H1 (cell line): Measurements from ENCODE around the gene SELENOK. TPM values are rescaled to one million over a fixed set of nuclear protein-coding genes. Genes with fewer than 3 reads are reported as not detected.

ENCODE experiments used
- ASH2L ChIP-seq: fragments of 200-600, 300-600 bp; sonication (generic); IDR thresholded peaks from one replicate; pipeline ENCODE4 v1.7.1; 2017; ENCODE audit warnings: low read length
- EGR1 ChIP-seq: IDR thresholded peaks from 2 replicates; pipeline ENCODE4 v1.6.1; 2011; ENCODE audit warnings: low read depth, low read length, borderline replicate concordance
- FOSL1 ChIP-seq: IDR thresholded peaks from 2 replicates; pipeline ENCODE4 v1.6.1; 2011; ENCODE audit warnings: mild to moderate bottlenecking, low read depth, low read length, moderate library complexity; ENCODE audit not compliant: insufficient read depth
- GABPA ChIP-seq: IDR thresholded peaks from 2 replicates; pipeline ENCODE4 v1.6.1; 2011; ENCODE audit warnings: mild to moderate bottlenecking, low read length, moderate library complexity, borderline replicate concordance; ENCODE audit not compliant: insufficient read depth
- HDAC2 ChIP-seq, 2 experiments: fragments of 300-600 bp in 1 of 2; sonication (generic) in 1 of 2; IDR thresholded peaks; 2 replicates each; pipeline ENCODE4 v1.6.1; 2011 to 2012; ENCODE audit warnings: low read depth in 2 of 2, low read length in 2 of 2, mild to moderate bottlenecking in 2 of 2, moderate library complexity in 2 of 2, borderline replicate concordance in 1 of 2, inconsistent platforms in 1 of 2
- JUN ChIP-seq: IDR thresholded peaks from 2 replicates; pipeline ENCODE4 v1.6.1; 2011; ENCODE audit warnings: low read depth, mild to moderate bottlenecking, improper control_type of control experiment, low read length
- KDM4A ChIP-seq: IDR thresholded peaks from one replicate; pipeline ENCODE4 v1.7.1; 2012; ENCODE audit warnings: low read depth, mild to moderate bottlenecking, moderate library complexity, low read length, inconsistent platforms; ENCODE audit not compliant: severe bottlenecking
- KDM5A ChIP-seq: fragments of 200-600 bp; IDR thresholded peaks from 2 replicates; pipeline ENCODE4 v1.7.1; 2012; ENCODE audit warnings: mild to moderate bottlenecking, low read length, inconsistent platforms, mixed read lengths
- NRF1 ChIP-seq: IDR thresholded peaks from 2 replicates; pipeline ENCODE4 v1.6.1; 2011; ENCODE audit warnings: mild to moderate bottlenecking, low read depth, low read length, improper control_type of control experiment
- POLR2AphosphoS5 ChIP-seq: IDR thresholded peaks from 2 replicates; pipeline ENCODE4 v1.6.1; 2011; ENCODE audit warnings: low read depth, low read length
- RFX5 ChIP-seq: IDR thresholded peaks from 2 replicates; pipeline ENCODE4 v1.6.1; 2011; ENCODE audit warnings: low read depth, low read length, improper control_type of control experiment, borderline replicate concordance
- RXRA ChIP-seq: IDR thresholded peaks from 2 replicates; pipeline ENCODE4 v1.6.1; 2011; ENCODE audit warnings: low read depth, mild to moderate bottlenecking, low read length, moderate library complexity; ENCODE audit not compliant: insufficient read depth
- SIRT6 ChIP-seq: IDR thresholded peaks from one replicate; pipeline ENCODE4 v1.7.1; 2012; ENCODE audit warnings: low read length, inconsistent platforms
- SUZ12 ChIP-seq: fragments of 200-600 bp; sonication (generic); IDR thresholded peaks from 2 replicates; pipeline ENCODE4 v1.6.1; 2012; ENCODE audit warnings: mild to moderate bottlenecking, inconsistent platforms, low read length, moderate library complexity, mixed read lengths
- TAF7 ChIP-seq: optimal IDR thresholded peaks from 2 replicates; pipeline ENCODE3; 2011; ENCODE audit warnings: low read depth, mild to moderate bottlenecking, inconsistent platforms, low read length, moderate library complexity, borderline replicate concordance
- TCF12 ChIP-seq: IDR thresholded peaks from 2 replicates; pipeline ENCODE4 v1.6.1; 2011; ENCODE audit warnings: low read depth, mild to moderate bottlenecking, low read length
- TEAD4 ChIP-seq: IDR thresholded peaks from 2 replicates; pipeline ENCODE4 v1.6.1; 2012; ENCODE audit warnings: low read depth, low read length, inconsistent platforms, mixed read lengths
- ZNF274 ChIP-seq: IDR thresholded peaks from 2 replicates; pipeline ENCODE4 v1.7.0; 2012; ENCODE audit warnings: low read length, borderline replicate concordance; ENCODE audit errors: extremely low read depth
- polyA plus RNA-seq, 7 experiments: library from polyadenylated mRNA; depleted of rRNA in 3 of 7; stranded (reverse) in 5 of 7; unstranded in 2 of 7; fragments of >200 nt in 5 of 7; fragments of 200-250 nt in 2 of 7; gene quantifications; 1 replicate in 5 of 7; 2 replicates in 1 of 7; 4 replicates in 1 of 7; pipeline versions ENCODE4 v1.2.1 to v1.2.3, GENCODE V29; 2011 to 2013; ENCODE audit warnings: missing spikeins in 2 of 7, mixed read lengths in 2 of 7
- total RNA-seq: library from RNA; stranded (reverse); fragmentation: NEBNext Ultra II Directional; extraction: Animal tissue kit (Norgen Biotek cat#: 25700); gene quantifications from 2 replicates; pipeline ENCODE4 v1.2.1, GENCODE V29; 2021
- TF ChIP-seq, protein P1 (sequence below): IDR thresholded peaks from 2 replicates; pipeline ENCODE4 v1.6.1; 2012; ENCODE audit warnings: inconsistent platforms
- TF ChIP-seq, protein P2 (sequence below), 3 experiments: IDR thresholded peaks; 1 replicate in 2 of 3; 2 replicates in 1 of 3; pipeline versions ENCODE4 v1.5.1 to v1.6.1; 2011; ENCODE audit warnings: low read length in 3 of 3, mild to moderate bottlenecking in 3 of 3, inconsistent platforms in 2 of 3, low read depth in 1 of 3, moderate library complexity in 1 of 3; ENCODE audit not compliant: insufficient read depth in 1 of 3; ENCODE audit errors: control extremely low read depth in 1 of 3
- TF ChIP-seq, protein P3 (sequence below): IDR thresholded peaks from 2 replicates; pipeline ENCODE4 v1.6.1; 2012; ENCODE audit warnings: inconsistent platforms

The SELENOK gene
- total and polyA plus RNA-seq, 2 of the 8 experiments (the other 6 are each of a cell fraction or from before 2014, with no cell fraction given) = 26.9 to 40.2 TPM

- TF ChIP-seq RFX5 = no peak
- TF ChIP-seq, protein P1, sequence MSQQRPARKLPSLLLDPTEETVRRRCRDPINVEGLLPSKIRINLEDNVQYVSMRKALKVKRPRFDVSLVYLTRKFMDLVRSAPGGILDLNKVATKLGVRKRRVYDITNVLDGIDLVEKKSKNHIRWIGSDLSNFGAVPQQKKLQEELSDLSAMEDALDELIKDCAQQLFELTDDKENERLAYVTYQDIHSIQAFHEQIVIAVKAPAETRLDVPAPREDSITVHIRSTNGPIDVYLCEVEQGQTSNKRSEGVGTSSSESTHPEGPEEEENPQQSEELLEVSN = peak; percentile 44; the same call in 1 of the 2 replicates
- TF ChIP-seq JUN = no peak
- no peak for TF ChIP-seq TCF12
- TF ChIP-seq KDM4A = peak; percentile 60
- no peak for TF ChIP-seq ZNF274
- peak; percentile 41 for TF ChIP-seq TAF7
- TF ChIP-seq, protein P2, sequence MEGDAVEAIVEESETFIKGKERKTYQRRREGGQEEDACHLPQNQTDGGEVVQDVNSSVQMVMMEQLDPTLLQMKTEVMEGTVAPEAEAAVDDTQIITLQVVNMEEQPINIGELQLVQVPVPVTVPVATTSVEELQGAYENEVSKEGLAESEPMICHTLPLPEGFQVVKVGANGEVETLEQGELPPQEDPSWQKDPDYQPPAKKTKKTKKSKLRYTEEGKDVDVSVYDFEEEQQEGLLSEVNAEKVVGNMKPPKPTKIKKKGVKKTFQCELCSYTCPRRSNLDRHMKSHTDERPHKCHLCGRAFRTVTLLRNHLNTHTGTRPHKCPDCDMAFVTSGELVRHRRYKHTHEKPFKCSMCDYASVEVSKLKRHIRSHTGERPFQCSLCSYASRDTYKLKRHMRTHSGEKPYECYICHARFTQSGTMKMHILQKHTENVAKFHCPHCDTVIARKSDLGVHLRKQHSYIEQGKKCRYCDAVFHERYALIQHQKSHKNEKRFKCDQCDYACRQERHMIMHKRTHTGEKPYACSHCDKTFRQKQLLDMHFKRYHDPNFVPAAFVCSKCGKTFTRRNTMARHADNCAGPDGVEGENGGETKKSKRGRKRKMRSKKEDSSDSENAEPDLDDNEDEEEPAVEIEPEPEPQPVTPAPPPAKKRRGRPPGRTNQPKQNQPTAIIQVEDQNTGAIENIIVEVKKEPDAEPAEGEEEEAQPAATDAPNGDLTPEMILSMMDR (IDR thresholded peaks at IDR 0.05; ENCODE audit: control extremely low read depth in 1 of 3, insufficient read depth in 1 of 3, low read depth in 1 of 3, low read length in 3 of 3) = no peak
- TF ChIP-seq SIRT6 = no peak
- peak; percentile 94 for TF ChIP-seq GABPA
- TF ChIP-seq TEAD4 = no peak
- TF ChIP-seq POLR2AphosphoS5 = peak; percentile 96
- no peak for TF ChIP-seq SUZ12
- TF ChIP-seq, protein P3, sequence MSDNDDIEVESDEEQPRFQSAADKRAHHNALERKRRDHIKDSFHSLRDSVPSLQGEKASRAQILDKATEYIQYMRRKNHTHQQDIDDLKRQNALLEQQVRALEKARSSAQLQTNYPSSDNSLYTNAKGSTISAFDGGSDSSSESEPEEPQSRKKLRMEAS = peak; percentile 34
- no peak; the same call in 1 of the 2 replicates for TF ChIP-seq KDM5A
- TF ChIP-seq FOSL1 = no peak
- TF ChIP-seq RXRA = no peak
- TF ChIP-seq NRF1 = no peak
- TF ChIP-seq EGR1 = no peak
- peak in 1 of 2 experiments; percentile 77; a peak in 1 of 4 replicates for TF ChIP-seq HDAC2 (IDR thresholded peaks at IDR 0.05; ENCODE audit: borderline replicate concordance in 1 of 2, low read depth in 2 of 2, low read length in 2 of 2)
- TF ChIP-seq ASH2L = peak; percentile 93
Measured at GRCh38 chr3:53891497-53892285, at the start of gene SELENOK (continued).
